Calu3 (cell line): ENCODE results near the gene PRDM9. TPM values are rescaled to one million over a fixed set of nuclear protein-coding genes. Genes with fewer than 3 reads are reported as not detected.
"Not testable (repeated sequence)": the region's sequence is repeated elsewhere in the genome, so short reads cannot be mapped to it uniquely, and the experiment has no call there.

Experiments used
- BruUV-seq: library from RNA; stranded (reverse); fragments of 400-500 nt; replicated peaks from 2 replicates; lab custom pipeline; 2021; lab: Mats Ljungman, UMichigan
- CTCF ChIA-PET: fragments of 300-600 bp; sonication (Branson Sonifier 250); formaldehyde crosslinking; loops from one replicate; lab custom pipeline; 2022; ENCODE audit warnings: antibody characterized with exemption; lab: Charles Lee
- DNase-seq: peaks from one replicate; pipeline ENCODE4 v3.0.0; 2022
- H3K27ac Mint-ChIP-seq: one replicate; pipeline ENCODE4 v1.8.0; 2022; ENCODE audit warnings: mixed read lengths; ENCODE audit not compliant: unreplicated experiment
- H3K27me3 Mint-ChIP-seq: one replicate; pipeline ENCODE4 v1.8.0; 2022; ENCODE audit warnings: mixed read lengths; ENCODE audit not compliant: unreplicated experiment
- H3K36me3 Mint-ChIP-seq: one replicate; pipeline ENCODE4 v1.8.0; 2022; ENCODE audit warnings: mild to moderate bottlenecking, moderate library complexity, mixed read lengths; ENCODE audit not compliant: insufficient read depth, unreplicated experiment
- H3K4me1 Mint-ChIP-seq: one replicate; pipeline ENCODE4 v1.8.0; 2022; ENCODE audit warnings: mild to moderate bottlenecking, low read depth, mixed read lengths; ENCODE audit not compliant: unreplicated experiment
- H3K4me3 Mint-ChIP-seq: one replicate; pipeline ENCODE4 v1.8.0; 2022; ENCODE audit warnings: mild to moderate bottlenecking, low read depth, moderate library complexity, mixed read lengths; ENCODE audit not compliant: unreplicated experiment
- H3K9me3 Mint-ChIP-seq: one replicate; pipeline ENCODE4 v1.8.0; 2022; ENCODE audit warnings: low read depth, mixed read lengths; ENCODE audit not compliant: unreplicated experiment
- CTCF ChIP-seq: fragments of 200-600 bp; IDR thresholded peaks from one replicate; pipeline ENCODE4 v1.8.0; 2022; ENCODE audit warnings: antibody characterized with exemption; ENCODE audit not compliant: unreplicated experiment
- intact Hi-C: fragments of 100-400 bp; cut with micrococcal nuclease; formaldehyde crosslinking; loops from one replicate; pipeline ENCODE4 v1.10.0; 2022; ENCODE audit not compliant: unreplicated experiment
- total RNA-seq: library from RNA; stranded (reverse); gene quantifications from 2 replicates; pipeline ENCODE4 v1.2.3, GENCODE V29; 2022

PRDM9 gene
- total RNA-seq, 1 experiment from 2014 or later, result not detected

GRCh38 chr5:23476580-23476979, 30.8 kb upstream of the PRDM9 start:
- H3K9me3 Mint-ChIP-seq, result peaks cover 5% of the 10 kb centered on the region
- CTCF ChIA-PET, result no interaction called here

GRCh38 chr5:23482642-23483041, 24.8 kb upstream of the PRDM9 start:
- H3K4me3 Mint-ChIP-seq, result no peak overlapping the region
- no TSS peak for BruUV-seq
- H3K36me3 Mint-ChIP-seq, result no peaks in the 10 kb centered on the region
- peaks cover 5% of the 10 kb centered on the region for H3K9me3 Mint-ChIP-seq
- CTCF ChIA-PET, result no interaction called here
- no peak overlapping the region for H3K27ac Mint-ChIP-seq
- DNase-seq, result no peak
- no peaks in the 10 kb centered on the region for H3K4me1 Mint-ChIP-seq
- intact Hi-C loops, result no loop called here
- H3K27me3 Mint-ChIP-seq, result no peaks in the 10 kb centered on the region
- TF ChIP-seq CTCF, result no peak

More at GRCh38 chr5:23476580-23476979, 30.8 kb upstream of the PRDM9 start:
- intact Hi-C loops, result no loop called here
- no peak for DNase-seq
- H3K4me3 Mint-ChIP-seq, result no peak overlapping the region
- H3K36me3 Mint-ChIP-seq, result no peaks in the 10 kb centered on the region
- TF ChIP-seq CTCF, result no peak
- BruUV-seq, result no TSS peak
- H3K27ac Mint-ChIP-seq, result no peak overlapping the region
- H3K27me3 Mint-ChIP-seq, result no peaks in the 10 kb centered on the region
- H3K4me1 Mint-ChIP-seq, result no peaks in the 10 kb centered on the region

- no peak overlapping the region for H3K27ac Mint-ChIP-seq
- CTCF ChIA-PET, result no interaction called here
- DNase-seq, result no peak
- no peaks in the 10 kb centered on the region for H3K27me3 Mint-ChIP-seq
- no peaks in the 10 kb centered on the region for H3K4me1 Mint-ChIP-seq
- H3K9me3 Mint-ChIP-seq, result peaks cover 5% of the 10 kb centered on the region
- TF ChIP-seq CTCF, result no peak
- intact Hi-C loops, result no loop called here
- H3K4me3 Mint-ChIP-seq, result no peak overlapping the region
- H3K36me3 Mint-ChIP-seq, result no peaks in the 10 kb centered on the region
- no TSS peak for BruUV-seq
Observed at GRCh38 chr5:23483090-23483489, 24.3 kb upstream of the PRDM9 start.

DNA sequence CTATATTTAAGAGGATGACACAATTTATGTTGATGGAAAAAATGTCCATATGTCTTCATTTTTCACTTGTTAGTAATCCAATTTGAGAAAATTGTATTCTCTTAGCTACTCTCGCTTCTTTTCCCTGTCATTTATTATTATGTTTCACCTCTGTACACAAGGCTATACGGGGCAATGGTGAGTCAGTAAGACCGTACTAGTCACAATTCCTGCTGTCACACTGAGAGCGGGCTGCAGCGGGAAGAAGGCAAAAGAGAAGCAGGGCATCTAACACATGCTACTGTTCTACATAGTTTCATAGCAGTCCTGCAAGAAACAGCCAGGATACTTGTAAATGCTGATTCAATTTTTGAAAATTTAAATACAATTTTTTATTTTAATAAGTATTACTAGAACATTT, 23.3 kb upstream of the PRDM9 start:
- Mint-ChIP-seq H3K4me3 (no peak overlapping the region), H3K27ac (no peak overlapping the region), H3K9me3 (peaks cover 8% of the 10 kb centered on the region), H3K4me1 (no peaks in the 10 kb centered on the region), H3K27me3 (no peaks in the 10 kb centered on the region), H3K36me3 (no peaks in the 10 kb centered on the region)
- no TSS peak for BruUV-seq
- intact Hi-C loops, result no loop called here
- CTCF ChIA-PET, result no interaction called here
- no peak for DNase-seq
- no peak for TF ChIP-seq CTCF

DNA sequence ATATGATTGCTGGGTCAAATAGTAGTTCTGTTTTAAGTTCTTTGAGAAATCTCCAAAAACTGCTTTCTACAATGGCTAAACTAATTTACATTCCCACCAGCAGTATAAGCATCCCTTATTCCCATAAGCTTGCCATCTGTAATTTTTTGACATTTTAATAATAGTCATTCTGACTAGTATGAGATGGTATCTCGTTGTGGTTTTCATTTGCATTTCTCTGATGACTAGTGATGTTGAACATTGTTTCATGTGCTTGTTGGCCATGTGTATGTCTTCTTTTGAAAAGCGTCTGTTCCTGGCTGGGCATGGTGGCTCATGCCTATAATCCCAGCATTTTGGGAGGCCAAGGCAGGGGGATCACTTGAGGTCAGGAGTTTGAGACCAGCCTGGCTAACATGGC, 21.2 kb upstream of the PRDM9 start:
- intact Hi-C loops, H3K4me1 Mint-ChIP-seq, H3K27ac Mint-ChIP-seq, H3K4me3 Mint-ChIP-seq, H3K36me3 Mint-ChIP-seq, H3K9me3 Mint-ChIP-seq, H3K27me3 Mint-ChIP-seq, DNase-seq, BruUV-seq, CTCF ChIA-PET: not testable (repeated sequence)
